Thyroid gland (tissue), 4 donors: ENCODE results near the gene TAX1BP1.

ENCODE experiments used
- POLR2A ChIP-seq, 2 donors: fragments of 450-650 bp; IDR thresholded peaks; one replicate each; pipeline ENCODE4 v1.6.1; 2017; ENCODE audit warnings: antibody characterized with exemption in 2 of 2, mild to moderate bottlenecking in 2 of 2, moderate library complexity in 1 of 2
- TF ChIP-seq, protein P1 (sequence below), 6 experiments: fragments of 200-600 bp in 3 of 6; fragments of 450-650 bp in 3 of 6; sonication (generic) in 3 of 6; IDR thresholded peaks; one replicate each; pipeline ENCODE4 v1.5.1; 2016 to 2019; ENCODE audit warnings: antibody characterized with exemption in 6 of 6, mild to moderate bottlenecking in 2 of 6, inconsistent platforms in 1 of 6, moderate library complexity in 1 of 6

GRCh38 chr7:27705200-27705594, 34.8 kb upstream of the TAX1BP1 start:
- TF ChIP-seq POLR2A (IDR thresholded peaks at IDR 0.05): no peak
- TF ChIP-seq, protein P1, sequence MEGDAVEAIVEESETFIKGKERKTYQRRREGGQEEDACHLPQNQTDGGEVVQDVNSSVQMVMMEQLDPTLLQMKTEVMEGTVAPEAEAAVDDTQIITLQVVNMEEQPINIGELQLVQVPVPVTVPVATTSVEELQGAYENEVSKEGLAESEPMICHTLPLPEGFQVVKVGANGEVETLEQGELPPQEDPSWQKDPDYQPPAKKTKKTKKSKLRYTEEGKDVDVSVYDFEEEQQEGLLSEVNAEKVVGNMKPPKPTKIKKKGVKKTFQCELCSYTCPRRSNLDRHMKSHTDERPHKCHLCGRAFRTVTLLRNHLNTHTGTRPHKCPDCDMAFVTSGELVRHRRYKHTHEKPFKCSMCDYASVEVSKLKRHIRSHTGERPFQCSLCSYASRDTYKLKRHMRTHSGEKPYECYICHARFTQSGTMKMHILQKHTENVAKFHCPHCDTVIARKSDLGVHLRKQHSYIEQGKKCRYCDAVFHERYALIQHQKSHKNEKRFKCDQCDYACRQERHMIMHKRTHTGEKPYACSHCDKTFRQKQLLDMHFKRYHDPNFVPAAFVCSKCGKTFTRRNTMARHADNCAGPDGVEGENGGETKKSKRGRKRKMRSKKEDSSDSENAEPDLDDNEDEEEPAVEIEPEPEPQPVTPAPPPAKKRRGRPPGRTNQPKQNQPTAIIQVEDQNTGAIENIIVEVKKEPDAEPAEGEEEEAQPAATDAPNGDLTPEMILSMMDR (IDR thresholded peaks at IDR 0.05): no peak
